Osteoblast (primary cell): ENCODE measurements around the gene SHROOM3. TPM values are rescaled to one million over a fixed set of nuclear protein-coding genes. Genes with fewer than 3 reads are reported as not detected.

Experiments used
- DNase-seq: peaks from one replicate; pipeline ENCODE4 v3.0.0; 2011; ENCODE audit warnings: low spot score, mixed read lengths; ENCODE audit not compliant: insufficient read length; ENCODE audit errors: missing footprints
- H2AFZ ChIP-seq: 2 replicates; pipeline ENCODE4 v1.6.0; 2011; ENCODE audit warnings: mild to moderate bottlenecking, low read length
- H3K27ac ChIP-seq: 2 replicates; pipeline ENCODE4 v1.5.1; 2011; ENCODE audit warnings: mild to moderate bottlenecking, low read depth, low read length, moderate library complexity
- H3K27me3 ChIP-seq: 2 replicates; pipeline ENCODE4 v1.6.0; 2012; ENCODE audit warnings: mild to moderate bottlenecking, control low read depth, inconsistent platforms, low read length, moderate library complexity; ENCODE audit not compliant: insufficient read depth
- H3K36me3 ChIP-seq: 2 replicates; pipeline ENCODE4 v1.5.1; 2011; ENCODE audit warnings: mild to moderate bottlenecking, low read length, control low read depth, moderate library complexity; ENCODE audit not compliant: insufficient read depth
- H3K4me1 ChIP-seq: 2 replicates; pipeline ENCODE4 v1.5.1; 2011; ENCODE audit warnings: mild to moderate bottlenecking, low read length, control low read depth, moderate library complexity; ENCODE audit not compliant: insufficient read depth
- H3K4me2 ChIP-seq: 2 replicates; pipeline ENCODE4 v1.6.0; 2011; ENCODE audit warnings: mild to moderate bottlenecking, low read length; ENCODE audit not compliant: insufficient read depth
- H3K4me3 ChIP-seq: fragments of 200-600 bp; sonication (generic); 3 replicates; pipeline ENCODE4 v1.5.1; 2012; ENCODE audit warnings: mild to moderate bottlenecking, low read length, inconsistent platforms; ENCODE audit not compliant: insufficient read depth
- H3K79me2 ChIP-seq: 2 replicates; pipeline ENCODE4 v1.6.0; 2012; ENCODE audit warnings: mild to moderate bottlenecking, low read length, control low read depth, inconsistent platforms; ENCODE audit not compliant: insufficient read depth
- H3K9me3 ChIP-seq: 2 replicates; pipeline ENCODE4 v1.5.1; 2011; ENCODE audit warnings: low read depth, low read length, control low read depth
- H4K20me1 ChIP-seq: 2 replicates; pipeline ENCODE4 v1.6.0; 2012; ENCODE audit warnings: mild to moderate bottlenecking, low read length, control low read depth; ENCODE audit not compliant: insufficient read depth
- total RNA-seq: library from RNA; depleted of rRNA; stranded (reverse); fragments of >200 nt; gene quantifications from 2 replicates; pipeline ENCODE4 v1.2.3, GENCODE V29; 2012
- TF ChIP-seq, protein P1 (sequence below): IDR thresholded peaks from 2 replicates; pipeline ENCODE4 v1.5.1; 2011; ENCODE audit warnings: mild to moderate bottlenecking, low read depth, low read length, moderate library complexity; ENCODE audit errors: extremely low read depth

SHROOM3 gene
- total RNA-seq, 1 donor, result 9.8 TPM

DNA sequence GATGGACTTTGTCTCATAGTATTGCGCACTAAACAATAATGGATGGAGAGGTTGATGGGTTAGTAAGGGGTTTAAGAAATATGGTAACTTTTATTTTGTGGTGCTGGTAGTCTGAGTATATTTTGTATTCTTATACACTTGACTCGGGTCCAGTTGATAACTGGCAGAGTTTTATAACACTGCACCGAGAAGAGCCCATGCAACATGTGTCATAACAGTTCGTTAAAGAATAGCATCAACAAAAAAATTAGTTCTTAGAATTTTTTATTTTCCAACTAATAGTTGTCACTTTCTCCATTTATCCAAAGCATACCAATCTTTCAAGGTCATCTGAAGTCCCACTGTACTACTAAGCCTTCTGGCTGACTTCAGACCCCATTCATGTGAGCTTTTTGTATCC lies 287.8 kb downstream of the SHROOM3 start:
- H2AFZ ChIP-seq, result no peak overlapping the region
- H3K36me3 ChIP-seq, result no peaks in the 10 kb centered on the region
- no peaks in the 10 kb centered on the region for H3K79me2 ChIP-seq
- no peak for DNase-seq
- peaks cover 29% of the 10 kb centered on the region for H3K4me1 ChIP-seq
- TF ChIP-seq, protein P1, sequence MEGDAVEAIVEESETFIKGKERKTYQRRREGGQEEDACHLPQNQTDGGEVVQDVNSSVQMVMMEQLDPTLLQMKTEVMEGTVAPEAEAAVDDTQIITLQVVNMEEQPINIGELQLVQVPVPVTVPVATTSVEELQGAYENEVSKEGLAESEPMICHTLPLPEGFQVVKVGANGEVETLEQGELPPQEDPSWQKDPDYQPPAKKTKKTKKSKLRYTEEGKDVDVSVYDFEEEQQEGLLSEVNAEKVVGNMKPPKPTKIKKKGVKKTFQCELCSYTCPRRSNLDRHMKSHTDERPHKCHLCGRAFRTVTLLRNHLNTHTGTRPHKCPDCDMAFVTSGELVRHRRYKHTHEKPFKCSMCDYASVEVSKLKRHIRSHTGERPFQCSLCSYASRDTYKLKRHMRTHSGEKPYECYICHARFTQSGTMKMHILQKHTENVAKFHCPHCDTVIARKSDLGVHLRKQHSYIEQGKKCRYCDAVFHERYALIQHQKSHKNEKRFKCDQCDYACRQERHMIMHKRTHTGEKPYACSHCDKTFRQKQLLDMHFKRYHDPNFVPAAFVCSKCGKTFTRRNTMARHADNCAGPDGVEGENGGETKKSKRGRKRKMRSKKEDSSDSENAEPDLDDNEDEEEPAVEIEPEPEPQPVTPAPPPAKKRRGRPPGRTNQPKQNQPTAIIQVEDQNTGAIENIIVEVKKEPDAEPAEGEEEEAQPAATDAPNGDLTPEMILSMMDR, result no peak
- no peaks in the 10 kb centered on the region for H3K27me3 ChIP-seq
- no peak overlapping the region for H3K4me2 ChIP-seq
- H3K9me3 ChIP-seq, result no peaks in the 10 kb centered on the region
- peak overlapping the region; percentile 81 for H3K27ac ChIP-seq
- H4K20me1 ChIP-seq, result no peaks in the 10 kb centered on the region
- H3K4me3 ChIP-seq, result no peak overlapping the region

DNA sequence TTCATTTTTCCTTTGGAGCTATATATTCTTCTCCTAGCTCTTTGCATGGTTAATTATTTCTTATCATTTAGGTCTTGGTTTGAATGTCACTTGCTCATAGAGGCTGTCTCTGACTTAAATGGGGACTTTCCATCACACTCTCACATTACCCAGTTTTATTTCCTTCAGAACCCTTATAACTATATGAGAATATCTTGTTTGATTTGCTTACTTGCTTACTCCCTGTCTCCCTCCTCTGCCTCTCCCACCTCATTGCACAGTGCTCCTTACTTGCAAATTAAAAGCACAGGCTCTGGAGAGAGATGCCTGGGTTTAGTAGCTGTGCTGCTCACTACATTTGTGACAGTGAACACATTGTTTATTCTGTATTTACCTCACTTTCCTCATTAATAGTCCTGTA lies 288.3 kb downstream of the SHROOM3 start:
- Histone ChIP-seq H3K4me3 (no peak overlapping the region), H3K27me3 (no peaks in the 10 kb centered on the region), H3K4me1 (peaks cover 29% of the 10 kb centered on the region), H3K79me2 (no peaks in the 10 kb centered on the region), H3K9me3 (no peaks in the 10 kb centered on the region), H3K27ac (peak overlapping the region; percentile 81), H3K36me3 (no peaks in the 10 kb centered on the region), H4K20me1 (no peaks in the 10 kb centered on the region), H2AFZ (no peak overlapping the region), H3K4me2 (peak overlapping the region; percentile 54)
- TF ChIP-seq, protein P1, result peak; percentile 25
- DNase-seq, result no peak

DNA sequence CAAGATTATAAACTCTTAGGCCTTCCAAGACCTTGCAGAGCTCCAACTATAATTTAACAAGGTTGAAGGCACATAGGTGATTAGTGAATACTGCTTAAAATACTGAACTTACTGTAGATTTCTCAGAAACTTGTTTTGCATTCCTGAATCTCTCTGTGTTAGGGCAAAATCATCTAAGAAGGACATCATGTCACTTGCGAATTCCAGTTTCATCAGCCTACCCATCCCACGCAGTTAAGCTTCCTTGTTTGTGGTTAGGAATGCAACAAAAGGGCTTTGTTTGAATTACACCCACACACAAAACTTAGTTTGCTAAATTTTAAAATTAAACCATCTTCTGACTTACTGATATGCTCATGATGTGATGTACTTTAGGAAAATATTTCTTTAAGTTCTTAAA lies 288.9 kb downstream of the SHROOM3 start:
- peak; percentile 75 for DNase-seq
- Histone ChIP-seq H3K4me2 (peak overlapping the region; percentile 54), H3K27me3 (no peaks in the 10 kb centered on the region), H4K20me1 (no peaks in the 10 kb centered on the region), H3K4me3 (no peak overlapping the region), H2AFZ (no peak overlapping the region), H3K79me2 (no peaks in the 10 kb centered on the region), H3K36me3 (no peaks in the 10 kb centered on the region), H3K9me3 (no peaks in the 10 kb centered on the region), H3K27ac (peak overlapping the region; percentile 81), H3K4me1 (peaks cover 29% of the 10 kb centered on the region)
- TF ChIP-seq, protein P1, result no peak

DNA sequence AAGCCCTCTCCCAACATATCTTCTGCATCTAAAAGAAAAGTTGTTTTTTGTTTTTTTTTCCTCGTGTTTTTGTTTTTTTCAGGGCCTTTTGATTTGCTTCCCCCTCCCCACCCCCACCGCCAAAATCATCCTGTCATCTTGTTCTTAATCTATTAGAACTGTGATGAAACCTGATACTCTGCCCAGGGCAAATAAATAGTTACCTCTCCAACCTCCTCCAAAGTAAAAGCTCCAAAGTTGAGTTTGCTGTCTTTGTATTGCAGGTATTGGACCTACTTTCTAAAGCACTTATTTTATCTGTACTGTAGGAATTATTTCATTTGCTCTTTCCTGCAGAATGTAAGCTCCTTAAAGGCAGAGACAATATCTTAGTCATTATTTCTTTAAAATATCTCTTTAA lies 290.0 kb downstream of the SHROOM3 start:
- TF ChIP-seq, protein P1, result no peak
- Histone ChIP-seq H3K36me3 (no peaks in the 10 kb centered on the region), H4K20me1 (no peaks in the 10 kb centered on the region), H3K4me2 (no peak overlapping the region), H3K4me1 (peaks cover 32% of the 10 kb centered on the region), H3K9me3 (no peaks in the 10 kb centered on the region), H3K27me3 (no peaks in the 10 kb centered on the region), H3K79me2 (no peaks in the 10 kb centered on the region), H3K4me3 (no peak overlapping the region), H2AFZ (no peak overlapping the region), H3K27ac (peak overlapping the region; percentile 81)
- no peak for DNase-seq
